Prostate gland (tissue), 2 donors: ENCODE results near the gene DDX47. TPM values are rescaled to one million over a fixed set of nuclear protein-coding genes. Genes with fewer than 3 reads are reported as not detected.

Source experiments
- DNase-seq: peaks from one replicate; pipeline ENCODE4 v3.0.0-alpha.2; 2019; ENCODE audit warnings: low spot score
- H3K27ac ChIP-seq, 2 donors: fragments of 200-600 bp; sonication (generic); 2 replicates each; pipeline ENCODE4 v1.5.1; 2017 to 2019
- H3K27me3 ChIP-seq: fragments of 200-600 bp; sonication (generic); replicated peaks from 2 replicates; pipeline ENCODE4 v1.5.1; 2019; ENCODE audit not compliant: insufficient read depth
- H3K36me3 ChIP-seq, 2 donors: fragments of 200-600 bp; sonication (generic); 1 replicate in 1 of 2; 2 replicates in 1 of 2; pipeline versions ENCODE4 v1.5.1 to v1.8.1; 2017 to 2019
- H3K4me1 ChIP-seq: fragments of 200-600 bp; sonication (generic); replicated peaks from 2 replicates; pipeline ENCODE4 v1.5.1; 2019
- H3K4me3 ChIP-seq, 2 donors: fragments of 200-600 bp; sonication (generic); 2 replicates each; pipeline ENCODE4 v1.5.1; 2017 to 2019
- H3K9me3 ChIP-seq: fragments of 200-600 bp; sonication (generic); 2 replicates; pipeline ENCODE4 v1.5.1; 2017
- POLR2A ChIP-seq: fragments of 450-650 bp; IDR thresholded peaks from one replicate; pipeline ENCODE4 v1.6.1; 2016; ENCODE audit warnings: antibody characterized with exemption, mild to moderate bottlenecking
- POLR2AphosphoS5 ChIP-seq: sonication (generic); formaldehyde crosslinking; IDR thresholded peaks from one replicate; pipeline ENCODE4 v1.6.1; 2017; ENCODE audit warnings: antibody characterized with exemption
- WGBS: methylation state at CpG from one replicate; pipeline ENCODE4 v1.1.5; 2018; 5-methylcytosine and 5-hydroxymethylcytosine counted together
- intact Hi-C: fragments of 100-400 bp; cut with DNase I; formaldehyde crosslinking; loops from one replicate; pipeline ENCODE4 v1.14.2; 2022
- microRNA counts, 2 donors: library from miRNA; unstranded; fragments of <30 nt; microRNA quantifications; one replicate each; lab custom pipeline; 2016 to 2017
- microRNA-seq: library from miRNA; unstranded; fragments of <30 nt; microRNA quantifications from one replicate; pipeline ENCODE4, GENCODE V29; 2016
- small RNA-seq, 2 donors: library from RNA; depleted of rRNA; stranded (forward); fragments of <200 nt; gene quantifications; one replicate each; pipeline ENCODE3, GENCODE V24; 2016
- total RNA-seq, 2 donors: library from RNA; depleted of rRNA; stranded (reverse); fragments of >200 nt; gene quantifications; one replicate each; pipeline ENCODE4 v1.1.0, GENCODE V29; 2016
- TF ChIP-seq, protein P1 (sequence below), 4 experiments: fragments of 200-600 bp in 2 of 4; fragments of 450-650 bp in 2 of 4; sonication (generic) in 2 of 4; IDR thresholded peaks; 1 replicate in 3 of 4; 2 replicates in 1 of 4; pipeline ENCODE4 v1.5.1; 2016 to 2019; ENCODE audit warnings: antibody characterized with exemption in 4 of 4, mild to moderate bottlenecking in 2 of 4, moderate library complexity in 2 of 4

DDX47 gene
- total RNA-seq, 2 donors from 2014 or later, result 44.6 to 74.8 TPM

DNA sequence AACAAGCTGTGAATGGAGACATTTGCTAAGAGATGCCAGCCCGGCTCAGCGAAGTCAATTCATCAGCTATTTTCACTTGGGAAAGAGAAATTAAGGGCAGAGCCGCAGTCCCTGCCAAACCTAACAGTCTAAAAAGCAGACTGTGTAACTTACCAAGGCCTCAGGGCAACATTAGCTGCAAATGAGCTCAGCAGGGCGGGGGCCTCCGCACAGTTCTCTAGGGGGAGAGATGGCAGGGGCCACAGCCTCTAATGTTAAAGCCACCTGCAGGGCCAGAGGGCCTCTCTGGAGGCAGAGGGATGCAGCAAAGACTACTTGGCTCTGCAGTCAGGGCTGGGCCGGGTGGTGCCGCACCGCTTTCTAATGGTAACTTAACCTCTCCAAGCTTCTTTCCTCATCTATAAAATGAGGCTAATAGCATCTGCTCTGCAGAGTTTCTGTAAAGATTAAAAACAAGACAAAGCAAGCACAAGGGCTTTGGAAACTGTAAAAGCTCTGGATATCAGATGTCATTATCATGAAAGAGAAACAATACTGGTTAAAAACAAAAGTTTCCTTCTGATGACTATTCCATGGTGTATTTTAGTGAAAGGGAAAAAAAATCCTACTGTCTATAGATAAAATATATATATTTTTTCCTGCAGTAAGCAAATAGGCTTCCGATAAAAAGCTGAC, 64.8 kb downstream of the DDX47 start:
- DNase-seq, result no peak
- no peak for TF ChIP-seq POLR2AphosphoS5
- TF ChIP-seq POLR2A, result no peak
- TF ChIP-seq, protein P1, sequence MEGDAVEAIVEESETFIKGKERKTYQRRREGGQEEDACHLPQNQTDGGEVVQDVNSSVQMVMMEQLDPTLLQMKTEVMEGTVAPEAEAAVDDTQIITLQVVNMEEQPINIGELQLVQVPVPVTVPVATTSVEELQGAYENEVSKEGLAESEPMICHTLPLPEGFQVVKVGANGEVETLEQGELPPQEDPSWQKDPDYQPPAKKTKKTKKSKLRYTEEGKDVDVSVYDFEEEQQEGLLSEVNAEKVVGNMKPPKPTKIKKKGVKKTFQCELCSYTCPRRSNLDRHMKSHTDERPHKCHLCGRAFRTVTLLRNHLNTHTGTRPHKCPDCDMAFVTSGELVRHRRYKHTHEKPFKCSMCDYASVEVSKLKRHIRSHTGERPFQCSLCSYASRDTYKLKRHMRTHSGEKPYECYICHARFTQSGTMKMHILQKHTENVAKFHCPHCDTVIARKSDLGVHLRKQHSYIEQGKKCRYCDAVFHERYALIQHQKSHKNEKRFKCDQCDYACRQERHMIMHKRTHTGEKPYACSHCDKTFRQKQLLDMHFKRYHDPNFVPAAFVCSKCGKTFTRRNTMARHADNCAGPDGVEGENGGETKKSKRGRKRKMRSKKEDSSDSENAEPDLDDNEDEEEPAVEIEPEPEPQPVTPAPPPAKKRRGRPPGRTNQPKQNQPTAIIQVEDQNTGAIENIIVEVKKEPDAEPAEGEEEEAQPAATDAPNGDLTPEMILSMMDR (IDR thresholded peaks at IDR 0.05), result no peak
- no peaks in the 10 kb centered on the region for H3K9me3 ChIP-seq
- no peak overlapping the region for H3K4me3 ChIP-seq
- intact Hi-C loops, result no loop called here
- H3K36me3 ChIP-seq, result no peaks in the 10 kb centered on the region
- WGBS, result 38% methylated on average over 9 of the region's 9 CpGs
- H3K27me3 ChIP-seq, result no peaks in the 10 kb centered on the region
- peak overlapping the region in 1 of 2 donors; percentile 30 for H3K27ac ChIP-seq
- peaks cover 1% of the 10 kb centered on the region for H3K4me1 ChIP-seq

MicroRNAs encoded within 50 kb of the gene (microRNA counts, 767-probe panel; counts per million panel counts)
- microRNA hsa-miR-613 (lab: Ali Mortazavi, UCI), result 431 to 927 counts per million in 2 donors

Small RNA genes within 50 kb of the gene (microRNA-seq; reads per million reads assigned to microRNA genes)
- gene MIR613, result not detected

Small RNA genes within 50 kb of the gene (small RNA-seq; reads per million reads assigned to genes)
- gene AC007215.1 (0 reads per million in 2 donors), gene MIR613 (0 reads per million in 2 donors)

Other genes starting within 250 kb of the DDX47 start
- gene CREBL2, start 201.5 kb upstream of the DDX47 start, total RNA-seq, result 10 to 100 TPM; 48.1 to 59.8 TPM
- gene GPR19, start 117.2 kb upstream of the DDX47 start, total RNA-seq, result not detected
- gene CDKN1B, start 96.0 kb upstream of the DDX47 start, total RNA-seq, result 100 to 1,000 TPM in 1 of 2 donors, 10 to 100 TPM in 1; 73.5 to 110 TPM
- 10 to 100 TPM; 10.7 to 16.1 TPM for gene APOLD1, start 27.7 kb upstream of the DDX47 start, total RNA-seq
- 10 to 100 TPM in 1 of 2 donors, 1 to 10 TPM in 1; 5.4 to 22.2 TPM for gene GPRC5A, start 78.2 kb downstream of the DDX47 start, total RNA-seq
- not detected for gene GPRC5D, start 138.8 kb downstream of the DDX47 start, total RNA-seq
- gene HEBP1, start 186.9 kb downstream of the DDX47 start, total RNA-seq, result 10 to 100 TPM; 30.0 to 40.3 TPM
- 10 to 100 TPM; 14.7 to 24.3 TPM for gene FAM234B, start 231.0 kb downstream of the DDX47 start, total RNA-seq